ENCODE measurements around the gene TMEM80.

GRCh38 chr11:697811-698311 is 2.2 kb downstream of the TMEM80 start:
- no peak for TF ChIP-seq POLR2AphosphoS5 (IDR thresholded peaks at IDR 0.05)
- no peak for TF ChIP-seq CTCF (IDR thresholded peaks at IDR 0.05)
- no peak for TF ChIP-seq EP300 (IDR thresholded peaks at IDR 0.05)
